H1 (cell line): ENCODE measurements around the gene LPP. TPM values are rescaled to one million over a fixed set of nuclear protein-coding genes. Genes with fewer than 3 reads are reported as not detected.

Experiments used
- CTCF ChIA-PET: fragments of 300-600 bp; sonication (Branson Sonifier 250); formaldehyde crosslinking; loops from one replicate; lab custom pipeline; 2021; ENCODE audit not compliant: partially characterized antibody; lab: Charles Lee
- POLR2A ChIA-PET: fragments of 300-600 bp; sonication (Branson Sonifier 250); formaldehyde crosslinking; loops from one replicate; lab custom pipeline; 2021; ENCODE audit warnings: inconsistent platforms; ENCODE audit not compliant: partially characterized antibody; lab: Charles Lee
- DNase-seq, 2 experiments: peaks; one replicate each; pipeline versions ENCODE4 v3.0.0 to v3.0.0-alpha.2; 2010 to 2022; ENCODE audit warnings: low spot score in 2 of 2, low read depth in 1 of 2, mixed read lengths in 1 of 2
- FAIRE-seq: peaks from 2 replicates; lab custom pipeline; 2011; peaks lifted over from hg19 to GRCh38; lab: Jason Lieb, UNC
- H2AFZ ChIP-seq: 2 replicates; pipeline ENCODE4 v1.8.1; 2012; ENCODE audit warnings: low read length, inconsistent platforms
- H2AK5ac ChIP-seq: 2 replicates; pipeline ENCODE4 v1.6.1; 2013; ENCODE audit warnings: low read depth, low read length
- H2BK120ac ChIP-seq: replicated peaks from 2 replicates; pipeline ENCODE3; 2013; ENCODE audit warnings: low read depth, low read length, inconsistent platforms
- H2BK12ac ChIP-seq: 2 replicates; pipeline ENCODE4 v1.6.1; 2013; ENCODE audit warnings: low read depth, low read length
- H2BK15ac ChIP-seq: 2 replicates; pipeline ENCODE4 v1.6.1; 2013; ENCODE audit warnings: low read length
- H2BK20ac ChIP-seq: 2 replicates; pipeline ENCODE4 v1.6.1; 2013; ENCODE audit warnings: low read length
- H2BK5ac ChIP-seq: 2 replicates; pipeline ENCODE4 v1.6.1; 2013; ENCODE audit warnings: low read depth, low read length
- H3K14ac ChIP-seq: 2 replicates; pipeline ENCODE4 v1.6.1; 2013; ENCODE audit warnings: inconsistent platforms; ENCODE audit not compliant: insufficient read length
- H3K18ac ChIP-seq: 2 replicates; pipeline ENCODE4 v1.6.1; 2013; ENCODE audit warnings: low read length; ENCODE audit errors: extremely low read depth
- H3K23ac ChIP-seq: 2 replicates; pipeline ENCODE4 v1.6.1; 2013; ENCODE audit warnings: inconsistent platforms; ENCODE audit not compliant: insufficient read length
- H3K23me2 ChIP-seq: 2 replicates; pipeline ENCODE4 v1.6.1; 2013; ENCODE audit warnings: low read depth, low read length
- H3K27ac ChIP-seq: 2 replicates; pipeline ENCODE4 v1.6.1; 2011; ENCODE audit warnings: low read depth, low read length, inconsistent platforms
- H3K27me3 ChIP-seq, 4 experiments: replicated peaks in 1 of 4; 1 replicate in 1 of 4; 2 replicates in 3 of 4; pipeline versions ENCODE4 v1.6.1 to v1.8.1; 2011 to 2013; ENCODE audit warnings: low read length in 3 of 4, mild to moderate bottlenecking in 3 of 4, inconsistent platforms in 2 of 4, mixed read lengths in 2 of 4, moderate library complexity in 1 of 4; ENCODE audit not compliant: control insufficient read depth in 3 of 4, insufficient read depth in 3 of 4; ENCODE audit errors: extremely low read depth in 1 of 4
- H3K36me3 ChIP-seq, 4 experiments: 2 replicates each; pipeline versions ENCODE4 v1.6.1 to v1.8.1; 2011 to 2013; ENCODE audit warnings: mild to moderate bottlenecking in 4 of 4, low read length in 3 of 4, moderate library complexity in 2 of 4, control low read depth in 1 of 4, inconsistent platforms in 1 of 4; ENCODE audit not compliant: insufficient read depth in 4 of 4, control insufficient read depth in 2 of 4
- H3K4ac ChIP-seq: replicated peaks from 2 replicates; pipeline ENCODE3; 2013; ENCODE audit warnings: low read length, low read depth, mixed read lengths, inconsistent platforms; ENCODE audit not compliant: insufficient read length
- H3K4me1 ChIP-seq, 4 experiments: replicated peaks in 1 of 4; 1 replicate in 1 of 4; 2 replicates in 3 of 4; pipeline versions ENCODE4 v1.6.1 to v1.8.1; 2011 to 2013; ENCODE audit warnings: low read length in 3 of 4, inconsistent platforms in 2 of 4, mixed read lengths in 1 of 4; ENCODE audit not compliant: insufficient read depth in 4 of 4, control insufficient read depth in 3 of 4
- H3K4me2 ChIP-seq, 2 experiments: 2 replicates each; pipeline versions ENCODE4 v1.6.1 to v1.8.1; 2011 to 2013; ENCODE audit warnings: low read depth in 2 of 2, low read length in 2 of 2, control low read depth in 1 of 2, inconsistent platforms in 1 of 2, mild to moderate bottlenecking in 1 of 2; ENCODE audit not compliant: insufficient read depth in 1 of 2
- H3K4me3 ChIP-seq, 4 experiments: fragments of 200-600, 300-600 bp in 1 of 4; sonication (generic), shearing (Covaris generic), sonication (Bioruptor Twin) in 1 of 4; 2 replicates each; pipeline versions ENCODE4 v1.5.1 to v1.8.1; 2011 to 2016; ENCODE audit warnings: low read length in 4 of 4, low read depth in 3 of 4, control low read depth in 2 of 4, inconsistent platforms in 2 of 4, mild to moderate bottlenecking in 2 of 4, mixed read lengths in 1 of 4, moderate library complexity in 1 of 4; ENCODE audit not compliant: insufficient read depth in 2 of 4; ENCODE audit errors: extremely low read depth in 1 of 4
- H3K56ac ChIP-seq: replicated peaks from 2 replicates; pipeline ENCODE3; 2013; ENCODE audit warnings: low read depth, mild to moderate bottlenecking, mixed read lengths, low read length, inconsistent platforms; ENCODE audit not compliant: insufficient read length
- H3K79me1 ChIP-seq: 2 replicates; pipeline ENCODE4 v1.6.1; 2013; ENCODE audit warnings: low read depth, low read length, control low read depth
- H3K79me2 ChIP-seq, 2 experiments: 2 replicates each; pipeline versions ENCODE4 v1.6.1 to v1.8.1; 2012 to 2013; ENCODE audit warnings: low read length in 2 of 2, mild to moderate bottlenecking in 2 of 2, inconsistent platforms in 1 of 2; ENCODE audit not compliant: insufficient read depth in 2 of 2, control insufficient read depth in 1 of 2
- H3K9ac ChIP-seq, 4 experiments: replicated peaks in 1 of 4; 1 replicate in 1 of 4; 2 replicates in 3 of 4; pipeline versions ENCODE4 v1.6.1 to v1.8.1; 2011 to 2013; ENCODE audit warnings: low read depth in 3 of 4, low read length in 3 of 4, control low read depth in 2 of 4, mild to moderate bottlenecking in 2 of 4, moderate library complexity in 2 of 4, inconsistent platforms in 1 of 4; ENCODE audit errors: extremely low read depth in 1 of 4
- H3K9me3 ChIP-seq, 2 experiments: 2 replicates each; pipeline versions ENCODE4 v1.6.1 to v1.8.1; 2012 to 2013; ENCODE audit warnings: mild to moderate bottlenecking in 2 of 2, moderate library complexity in 2 of 2, control low read depth in 1 of 2, inconsistent platforms in 1 of 2, low read depth in 1 of 2, low read length in 1 of 2, mixed read lengths in 1 of 2; ENCODE audit not compliant: insufficient read depth in 2 of 2
- H4K20me1 ChIP-seq, 2 experiments: replicated peaks in 1 of 2; 2 replicates each; pipeline versions ENCODE3 to v1.8.1; 2011 to 2013; ENCODE audit warnings: inconsistent platforms in 2 of 2, low read length in 2 of 2, mild to moderate bottlenecking in 1 of 2; ENCODE audit not compliant: insufficient read depth in 2 of 2, control insufficient read depth in 1 of 2
- H4K5ac ChIP-seq: 2 replicates; pipeline ENCODE4 v1.6.1; 2013; ENCODE audit warnings: low read length, low read depth, mixed read lengths, inconsistent platforms; ENCODE audit not compliant: insufficient read length
- H4K8ac ChIP-seq: 2 replicates; pipeline ENCODE4 v1.8.0; 2013; ENCODE audit warnings: mild to moderate bottlenecking, moderate library complexity, low read length, inconsistent platforms; ENCODE audit not compliant: insufficient read depth; ENCODE audit errors: extremely low read depth
- H4K91ac ChIP-seq: replicated peaks from 2 replicates; pipeline ENCODE3; 2013; ENCODE audit warnings: low read length, mixed read lengths, inconsistent platforms; ENCODE audit not compliant: insufficient read length
- BACH1 ChIP-seq: IDR thresholded peaks from 2 replicates; pipeline ENCODE4 v1.6.1; 2012; ENCODE audit warnings: low read length, improper control_type of control experiment
- CTBP2 ChIP-seq: IDR thresholded peaks from 2 replicates; pipeline ENCODE4 v1.7.0; 2011; ENCODE audit warnings: borderline replicate concordance, mild to moderate bottlenecking, moderate library complexity, mixed read lengths, low read length; ENCODE audit not compliant: insufficient read depth, insufficient read length
- RXRA ChIP-seq: IDR thresholded peaks from 2 replicates; pipeline ENCODE4 v1.6.1; 2011; ENCODE audit warnings: low read depth, mild to moderate bottlenecking, low read length, moderate library complexity; ENCODE audit not compliant: insufficient read depth
- SIX5 ChIP-seq: IDR thresholded peaks from 2 replicates; pipeline ENCODE4 v1.6.1; 2011; ENCODE audit warnings: mild to moderate bottlenecking, low read depth, low read length
- SP2 ChIP-seq: IDR thresholded peaks from 2 replicates; pipeline ENCODE4 v1.6.1; 2012; ENCODE audit warnings: mild to moderate bottlenecking, low read length, inconsistent platforms
- WGBS, 2 experiments: shearing (Covaris generic) in 1 of 2; methylation state at CpG; one replicate each; pipeline versions ENCODE4 v1.1.6 to v1.1.7; 2013 to 2015; ENCODE audit warnings: low lambda C conversion rate in 2 of 2, mixed read lengths in 2 of 2, inconsistent platforms in 1 of 2, low coverage in 1 of 2, missing lambda C conversion rate in 1 of 2; ENCODE audit not compliant: insufficient replicate concordance in 2 of 2, insufficient coverage in 1 of 2, insufficient read length in 1 of 2; ENCODE audit errors: extremely low coverage in 1 of 2, missing lambda C conversion rate in 1 of 2; 5-methylcytosine and 5-hydroxymethylcytosine counted together
- polyA plus RNA-seq, 7 experiments: library from polyadenylated mRNA; depleted of rRNA in 3 of 7; stranded (reverse) in 5 of 7; unstranded in 2 of 7; fragments of >200 nt in 5 of 7; fragments of 200-250 nt in 2 of 7; gene quantifications; 1 replicate in 5 of 7; 2 replicates in 1 of 7; 4 replicates in 1 of 7; pipeline versions ENCODE4 v1.2.1 to v1.2.3, GENCODE V29; 2011 to 2013; ENCODE audit warnings: missing spikeins in 2 of 7, mixed read lengths in 2 of 7
- total RNA-seq: library from RNA; stranded (reverse); fragmentation: NEBNext Ultra II Directional; extraction: Animal tissue kit (Norgen Biotek cat#: 25700); gene quantifications from 2 replicates; pipeline ENCODE4 v1.2.1, GENCODE V29; 2021

Gene LPP
- total and polyA plus RNA-seq, 2 of the 8 experiments (the other 6 are each of a cell fraction or from before 2014, with no cell fraction given), result 10.0 to 53.3 TPM

DNA sequence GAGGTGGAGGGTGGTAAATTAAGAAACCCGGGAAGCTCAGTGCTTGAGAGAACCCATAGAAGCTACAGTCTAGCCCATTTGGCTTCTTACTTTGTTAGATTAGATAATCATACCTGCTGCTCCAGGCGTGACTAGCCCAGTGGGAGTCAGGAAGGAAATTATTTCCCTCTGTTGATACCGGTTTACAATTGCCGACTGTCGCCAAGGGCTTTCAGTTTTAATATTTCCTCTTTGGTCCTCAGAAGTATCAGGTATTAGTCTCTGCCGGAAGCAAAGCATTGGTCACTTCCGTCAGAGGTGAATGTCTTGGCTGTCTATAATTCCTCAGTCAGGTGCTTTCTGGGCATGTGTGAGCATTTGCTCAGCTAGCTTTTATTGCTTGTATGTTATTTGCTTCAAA is 75.2 kb downstream of the LPP start:
- no peak overlapping the region for H3K14ac ChIP-seq
- H3K79me1 ChIP-seq, result no peaks in the 10 kb centered on the region; the same call in 1 of the 2 replicates
- H3K4me1 ChIP-seq, result no peaks in the 10 kb centered on the region
- H2BK15ac ChIP-seq, result no peak overlapping the region
- no peak overlapping the region for H3K4me3 ChIP-seq
- FAIRE-seq (no peak), DNase-seq (no peak)
- H3K18ac ChIP-seq, result no peak overlapping the region
- H4K5ac ChIP-seq, result no peak overlapping the region
- H3K27me3 ChIP-seq, result no peaks in the 10 kb centered on the region
- no peaks in the 10 kb centered on the region for H3K36me3 ChIP-seq
- H2AK5ac ChIP-seq, result no peak overlapping the region
- no peak overlapping the region for H2AFZ ChIP-seq
- no peak overlapping the region for H2BK20ac ChIP-seq
- POLR2A ChIA-PET, result interaction anchor here (0.6 kb wide), 1 partner anchor 782 kb away, joined by 5 read pairs; no protein-coding TSS in a partner anchor
- H3K56ac ChIP-seq, result no peak overlapping the region
- H3K9ac ChIP-seq, result no peak overlapping the region
- no peak overlapping the region for H3K23ac ChIP-seq
- WGBS, 2 experiments, result 91% methylated on average over 7 of the region's 7 CpGs; no CpG with 5 or more reads in 1 of the 2 experiments
- H2BK120ac ChIP-seq, result no peak overlapping the region
- H2BK12ac ChIP-seq, result no peak overlapping the region
- no peak overlapping the region for H2BK5ac ChIP-seq
- no peaks in the 10 kb centered on the region for H4K20me1 ChIP-seq
- CTCF ChIA-PET, result interaction anchor here (0.6 to 1.4 kb wide), 2 partner anchors 24 to 157 kb away, joined by 3 read pairs; no protein-coding TSS in a partner anchor
- no peak overlapping the region for H3K4ac ChIP-seq
- no peaks in the 10 kb centered on the region for H3K23me2 ChIP-seq
- no peak for TF ChIP-seq BACH1
- no peak for TF ChIP-seq SIX5
- TF ChIP-seq CTBP2, result no peak
- TF ChIP-seq RXRA, result no peak
- TF ChIP-seq SP2, result no peak
- TF ChIP-seq, all 59 proteins: peak for 0
- Histone ChIP-seq H3K79me2 (peaks cover 0 to 8% of the 10 kb centered on the region in 2 experiments; a peak in 2 of 4 replicates), H4K91ac (no peak overlapping the region), H3K9me3 (no peaks in the 10 kb centered on the region), H3K4me2 (no peak overlapping the region), H4K8ac (no peak overlapping the region), H3K27ac (no peak overlapping the region)
